ENCODE measurements around the gene CFAP54. TPM values are rescaled to one million over a fixed set of nuclear protein-coding genes. Genes with fewer than 3 reads are reported as not detected.

Gene CFAP54
- total RNA-seq, 1 donor from 2014 or later: 0.13 TPM

GRCh38 chr12:96892104-96892503 is 402.7 kb downstream of the CFAP54 start:
- DNase-seq (no peak), ATAC-seq (ENCODE audit: poor library complexity) (no peak)
- intact Hi-C loops (cut with DNase I): no loop called here

DNA sequence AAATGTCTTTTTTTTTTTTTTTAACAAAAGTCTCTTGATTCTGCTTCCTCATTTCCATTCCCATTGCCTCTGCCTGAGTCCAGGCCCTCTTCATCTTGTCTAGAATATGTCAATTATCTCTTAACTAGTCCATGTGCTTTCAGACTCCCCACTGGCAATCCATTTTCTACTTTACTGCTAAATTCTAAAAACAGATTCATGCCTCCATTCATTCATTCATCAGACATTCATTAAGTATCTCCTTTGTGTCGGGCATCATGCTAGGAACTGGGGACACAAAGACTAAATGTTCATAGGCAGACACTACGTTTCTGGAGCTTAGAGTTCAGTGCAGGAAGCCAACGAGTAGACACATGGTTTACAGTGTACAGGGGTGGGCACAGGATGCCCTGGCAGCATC is 408.0 kb downstream of the CFAP54 start:
- intact Hi-C loops (cut with DNase I): no loop called here
- DNase-seq (no peak), ATAC-seq (ENCODE audit: poor library complexity) (no peak)

GRCh38 chr12:96901175-96901574 is 411.8 kb downstream of the CFAP54 start:
- ATAC-seq (ENCODE audit: poor library complexity) (no peak), DNase-seq (no peak)
- intact Hi-C loops (cut with DNase I): no loop called here

- intact Hi-C loops (cut with DNase I): no loop called here
- ATAC-seq (ENCODE audit: poor library complexity) (no peak), DNase-seq (no peak)
Measured at GRCh38 chr12:96902076-96902475, 412.7 kb downstream of the CFAP54 start.

DNA sequence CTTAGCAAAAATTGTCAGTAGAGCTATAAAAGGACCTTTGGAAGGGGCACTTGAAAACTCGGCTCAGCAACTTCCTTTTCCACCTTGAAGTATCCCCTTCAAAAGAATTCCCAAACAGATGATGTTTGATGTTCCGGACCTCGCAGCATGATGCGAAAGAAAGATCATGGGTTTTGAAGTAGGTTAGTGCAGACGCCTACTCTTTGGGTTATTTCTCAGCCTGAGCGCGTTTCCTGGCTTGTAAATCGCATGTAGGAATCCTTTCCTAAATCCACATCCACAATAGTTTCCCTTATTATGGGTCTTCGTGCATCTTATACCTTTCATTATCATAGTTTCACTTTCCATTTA is 417.1 kb downstream of the CFAP54 start:
- no peak for ATAC-seq (ENCODE audit: poor library complexity)
- no peak for DNase-seq
- intact Hi-C loops (cut with DNase I): no loop called here

GRCh38 chr12:96906849-96907670 is 417.7 kb downstream of the CFAP54 start, which contains the start of gene NEDD1:
TSS of gene NEDD1 (plus strand) at chr12:96907257. CDS start at chr12:96909760, 2,503 bp downstream.
- DNase-seq (peak; percentile 95), ATAC-seq (ENCODE audit: poor library complexity) (peak; percentile 99)
- intact Hi-C loops (cut with DNase I): no loop called here

DNA sequence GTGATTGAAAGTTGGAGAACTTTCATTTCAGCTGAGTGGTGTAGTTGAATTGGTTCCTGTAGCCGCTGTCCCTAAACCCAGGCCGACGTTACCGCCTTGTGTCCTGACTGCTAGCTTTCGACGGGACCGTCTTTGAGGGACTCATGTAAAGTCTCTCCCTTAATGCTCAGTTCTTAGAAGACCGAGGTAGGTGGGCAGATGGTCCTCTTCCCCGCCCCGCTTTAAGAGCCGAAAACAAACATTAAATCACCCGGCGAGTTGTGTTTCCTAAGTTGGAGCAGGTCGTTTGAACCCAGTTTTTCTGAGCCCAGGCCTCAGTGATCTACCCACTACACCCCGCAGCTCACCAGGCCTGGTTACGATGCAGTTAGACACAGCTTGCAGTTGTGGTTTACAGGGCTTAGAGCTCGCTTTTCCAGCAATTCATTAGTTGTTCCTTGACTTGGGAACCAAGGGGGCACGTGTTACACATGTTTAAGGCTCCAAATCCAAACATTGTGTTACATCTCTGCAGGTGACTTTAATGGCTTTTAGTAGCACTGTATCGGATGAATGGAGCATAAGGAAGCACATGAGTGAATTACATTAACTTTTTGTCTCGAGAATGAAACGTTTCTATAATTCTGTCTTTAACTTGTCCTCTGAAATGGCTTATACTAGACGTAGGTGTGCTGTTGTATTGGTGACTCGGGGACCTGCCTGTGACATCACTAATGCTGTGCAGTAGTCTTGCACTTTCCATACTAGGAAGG is 418.5 kb downstream of the CFAP54 start:
- no peak for DNase-seq

GRCh38 chr12:96908423-96908675 is 419.0 kb downstream of the CFAP54 start:
- DNase-seq (no peak), ATAC-seq (ENCODE audit: poor library complexity) (no peak)
- intact Hi-C loops (cut with DNase I): no loop called here

More for the DNA sequence above, 418.5 kb downstream of the CFAP54 start:
- intact Hi-C loops (cut with DNase I): no loop called here
- peak; percentile 61 for ATAC-seq (ENCODE audit: poor library complexity)

DNA sequence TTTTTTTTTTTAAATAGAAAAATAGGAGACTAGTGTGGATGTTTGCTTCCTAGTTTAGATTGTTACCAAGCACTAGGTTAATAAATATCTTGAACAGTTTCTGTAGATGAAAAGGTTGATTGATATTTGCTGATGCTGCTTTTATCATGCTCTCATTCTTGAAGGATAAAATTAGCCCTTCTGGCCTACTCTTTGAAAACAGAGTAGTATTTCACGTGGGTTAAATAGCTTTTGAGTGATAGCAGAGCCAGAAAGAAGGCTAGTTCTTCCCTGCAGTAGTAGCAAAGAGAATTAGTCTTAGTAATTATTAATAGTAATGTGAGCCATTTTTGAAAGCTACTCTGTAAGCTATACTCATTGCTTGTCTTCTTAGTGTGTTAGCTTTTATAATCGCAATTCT is 422.9 kb downstream of the CFAP54 start:
- intact Hi-C loops (cut with DNase I): no loop called here
- ATAC-seq (ENCODE audit: poor library complexity): no peak

GRCh38 chr12:96912943-96913342 is 423.6 kb downstream of the CFAP54 start:
- no peak for DNase-seq
- intact Hi-C loops (cut with DNase I): no loop called here
- ATAC-seq (ENCODE audit: poor library complexity): no peak

More for the DNA sequence above, 422.9 kb downstream of the CFAP54 start:
- no peak for DNase-seq

DNA sequence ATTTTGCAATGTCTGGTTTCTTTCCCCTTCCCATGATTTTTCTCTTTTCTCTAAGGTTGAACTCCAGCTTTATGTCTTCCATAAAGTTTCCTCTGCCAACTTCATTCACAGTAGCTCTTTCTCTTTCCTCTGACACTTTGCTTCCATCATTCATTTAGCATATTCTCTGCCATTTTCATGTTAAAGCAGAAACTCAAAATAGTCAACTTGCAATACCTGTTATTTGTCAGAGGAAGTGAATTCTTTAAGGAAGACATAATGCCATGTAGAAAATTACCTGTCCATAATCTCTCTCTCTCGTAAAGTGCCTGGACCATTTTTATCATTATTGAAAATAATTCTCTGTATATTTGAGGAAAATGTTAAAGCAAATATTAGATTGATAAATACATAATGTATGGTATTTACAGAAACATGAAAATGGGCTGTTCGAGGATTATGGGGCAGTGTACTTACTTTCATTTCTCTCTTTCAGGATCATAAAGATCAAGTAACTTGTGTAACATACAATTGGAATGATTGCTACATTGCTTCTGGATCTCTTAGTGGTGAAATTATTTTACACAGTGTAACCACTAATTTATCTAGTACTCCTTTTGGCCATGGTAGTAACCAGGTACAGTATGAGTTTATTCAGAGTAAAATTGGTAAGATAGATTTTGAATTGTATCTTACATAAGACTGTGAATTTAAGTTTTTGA is 430.3 kb downstream of the CFAP54 start:
- ATAC-seq (ENCODE audit: poor library complexity) (no peak), DNase-seq (no peak)
- intact Hi-C loops (cut with DNase I): no loop called here

Other genes starting within 250 kb of the CFAP54 start
- 15.6 TPM for gene CDK17, start 89.1 kb upstream of the CFAP54 start, total RNA-seq